ENCODE results near the gene SORCS1. TPM values are rescaled to one million over a fixed set of nuclear protein-coding genes. Genes with fewer than 3 reads are reported as not detected.

SORCS1 gene
- total RNA-seq, 2 experiments from 2014 or later: not detected

GRCh38 chr10:107166403-107166802 is 1.9 kb upstream of the SORCS1 start:
- POLR2A ChIA-PET: no interaction called here
- ATAC-seq (ENCODE audit: poor library complexity) (no peak), DNase-seq (no peak)
- CTCF ChIA-PET: no interaction called here
- intact Hi-C loops (cut with DNase I, micrococcal nuclease): no loop called here
- Mint-ChIP-seq H3K4me1 (ENCODE audit: low read depth) (no peaks in the 10 kb centered on the region), H3K4me3 (no peak overlapping the region), H3K27ac (no peak overlapping the region), H3K9me3 (peaks cover 5% of the 10 kb centered on the region), H3K27me3 (peaks cover 44% of the 10 kb centered on the region), H3K36me3 (ENCODE audit: low read depth) (no peaks in the 10 kb centered on the region)
- H3K4me3 ChIP-seq (ENCODE audit: low read length): no peak overlapping the region
- no peak for TF ChIP-seq CTCF (IDR thresholded peaks at IDR 0.05)
- peaks cover 9 to 19% of the 10 kb centered on the region in 2 experiments for H3K27me3 ChIP-seq (ENCODE audit: control insufficient read depth in 1 of 2, insufficient read depth in 2 of 2, low read length in 2 of 2)
- H3K36me3 ChIP-seq (ENCODE audit: insufficient read depth, low read length): no peaks in the 10 kb centered on the region
- no peak overlapping the region for H3K27ac ChIP-seq (ENCODE audit: low read depth in 1 of 2, low read length in 2 of 2)
- peaks cover 0 to 8% of the 10 kb centered on the region in 2 experiments for H3K9me3 ChIP-seq (ENCODE audit: control insufficient read depth in 1 of 2, insufficient read depth in 1 of 2, low read length in 2 of 2)
- H3K4me1 ChIP-seq (ENCODE audit: insufficient read depth, low read length): no peaks in the 10 kb centered on the region

- Histone ChIP-seq H3K9me3 (ENCODE audit: control insufficient read depth in 1 of 2, insufficient read depth in 1 of 2, low read length in 2 of 2) (peaks cover 0 to 8% of the 10 kb centered on the region in 2 experiments), H3K36me3 (ENCODE audit: insufficient read depth, low read length) (no peaks in the 10 kb centered on the region), H3K4me3 (ENCODE audit: low read length) (no peak overlapping the region), H3K27me3 (ENCODE audit: control insufficient read depth in 1 of 2, insufficient read depth in 2 of 2, low read length in 2 of 2) (peaks cover 9 to 19% of the 10 kb centered on the region in 2 experiments), H3K27ac (ENCODE audit: low read depth in 1 of 2, low read length in 2 of 2) (no peak overlapping the region), H3K4me1 (ENCODE audit: insufficient read depth, low read length) (no peaks in the 10 kb centered on the region)
- peaks cover 6% of the 10 kb centered on the region for H3K9me3 Mint-ChIP-seq
- intact Hi-C loops (cut with DNase I, micrococcal nuclease): no loop called here
- H3K4me1 Mint-ChIP-seq (ENCODE audit: low read depth): no peaks in the 10 kb centered on the region
- DNase-seq (no peak), ATAC-seq (ENCODE audit: poor library complexity) (no peak)
- ChIA-PET POLR2A (no interaction called here), CTCF (no interaction called here)
- H3K4me3 Mint-ChIP-seq: no peak overlapping the region
- peaks cover 44% of the 10 kb centered on the region for H3K27me3 Mint-ChIP-seq
- H3K36me3 Mint-ChIP-seq (ENCODE audit: low read depth): no peaks in the 10 kb centered on the region
- no peak overlapping the region for H3K27ac Mint-ChIP-seq
- no peak for TF ChIP-seq CTCF (IDR thresholded peaks at IDR 0.05)
Measured at GRCh38 chr10:107164992-107165391, 486 bp upstream of the SORCS1 start.

GRCh38 chr10:107163076-107163855 is 1.2 kb downstream of the SORCS1 start:
- Histone ChIP-seq H3K9me3 (ENCODE audit: control insufficient read depth in 1 of 2, insufficient read depth in 1 of 2, low read length in 2 of 2) (peaks cover 0 to 8% of the 10 kb centered on the region in 2 experiments), H3K4me1 (ENCODE audit: insufficient read depth, low read length) (no peaks in the 10 kb centered on the region), H3K27ac (ENCODE audit: low read depth in 1 of 2, low read length in 2 of 2) (no peak overlapping the region), H3K27me3 (ENCODE audit: control insufficient read depth in 1 of 2, insufficient read depth in 2 of 2, low read length in 2 of 2) (peaks cover 9 to 19% of the 10 kb centered on the region in 2 experiments), H3K36me3 (ENCODE audit: insufficient read depth, low read length) (no peaks in the 10 kb centered on the region), H3K4me3 (ENCODE audit: low read length) (no peak overlapping the region)
- Mint-ChIP-seq H3K4me3 (no peak overlapping the region), H3K27me3 (peaks cover 44% of the 10 kb centered on the region), H3K4me1 (ENCODE audit: low read depth) (no peaks in the 10 kb centered on the region), H3K27ac (no peak overlapping the region), H3K36me3 (ENCODE audit: low read depth) (no peaks in the 10 kb centered on the region), H3K9me3 (peaks cover 6% of the 10 kb centered on the region)
- POLR2A ChIA-PET: no interaction called here
- TF ChIP-seq CTCF (IDR thresholded peaks at IDR 0.05): no peak
- ATAC-seq (ENCODE audit: poor library complexity) (no peak), DNase-seq (no peak)
- CTCF ChIA-PET: no interaction called here
- intact Hi-C loops (cut with DNase I, micrococcal nuclease): no loop called here

Measured in CD4-positive, alpha-beta T cell (primary cell).